ENCODE data around the gene TXNDC9. TPM values are rescaled to one million over a fixed set of nuclear protein-coding genes. Genes with fewer than 3 reads are reported as not detected.
"Not testable (repeated sequence)": the region's sequence is repeated elsewhere in the genome, so short reads cannot be mapped to it uniquely, and the experiment has no call there.

The TXNDC9 gene
- total and polyA plus RNA-seq, 9 donors = 20.7 to 31.4 (median 24.7) TPM

- no peaks in the 10 kb centered on the region for H3K36me3 ChIP-seq (ENCODE audit: control insufficient read depth, insufficient read depth, low read length)
- DNase-seq = peak; percentile 20
- no CpG with 5 or more reads among the region's 2 CpGs for WGBS (ENCODE audit: insufficient coverage)
- H3K4me3 ChIP-seq (ENCODE audit: low read length) = no peak overlapping the region
- H3K27ac ChIP-seq (ENCODE audit: low read length) = no peak overlapping the region
- H3K4me1 ChIP-seq (ENCODE audit: control insufficient read depth, insufficient read depth, low read length) = no peaks in the 10 kb centered on the region
- H3K27me3 ChIP-seq (ENCODE audit: control insufficient read depth, insufficient read depth, low read length) = no peaks in the 10 kb centered on the region
- H3K9me3 ChIP-seq (replicated peaks; ENCODE audit: control insufficient read depth, low read depth, low read length) = peaks cover 4% of the 10 kb centered on the region
Observed at GRCh38 chr2:99278793-99279291, 57.3 kb downstream of the TXNDC9 start.

DNA sequence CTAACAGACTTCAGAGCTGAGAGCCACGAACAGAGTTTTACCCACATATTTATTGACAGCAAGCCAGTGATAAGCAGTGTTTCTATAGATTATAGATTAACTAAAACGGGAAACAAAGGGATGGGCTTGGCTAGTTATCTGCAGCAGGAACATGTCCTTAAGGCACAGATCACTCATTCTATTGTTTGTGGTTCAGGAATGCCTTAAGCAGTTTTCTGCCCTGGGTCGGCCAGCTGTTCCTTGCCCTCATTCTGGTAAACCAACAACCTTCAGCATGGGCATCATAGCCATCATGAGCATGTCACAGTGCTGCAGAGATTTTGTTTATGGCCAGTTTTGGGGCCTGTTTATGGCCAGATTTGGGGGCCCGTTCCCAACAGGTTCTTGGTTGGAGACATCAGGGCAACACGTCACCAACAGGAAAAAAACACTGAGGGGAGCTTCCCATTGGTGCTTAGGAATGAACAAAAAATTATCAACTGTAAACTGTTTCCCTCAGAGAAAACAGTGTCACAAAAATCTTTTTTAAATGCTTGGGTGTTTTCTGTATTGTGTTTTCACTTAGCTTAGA is 57.9 kb downstream of the TXNDC9 start:
- H3K27ac ChIP-seq (ENCODE audit: low read length); H3K9me3 ChIP-seq (replicated peaks; ENCODE audit: control insufficient read depth, low read depth, low read length); H3K4me3 ChIP-seq (ENCODE audit: low read length); DNase-seq; H3K27me3 ChIP-seq (ENCODE audit: control insufficient read depth, insufficient read depth, low read length); H3K4me1 ChIP-seq (ENCODE audit: control insufficient read depth, insufficient read depth, low read length); H3K36me3 ChIP-seq (ENCODE audit: control insufficient read depth, insufficient read depth, low read length): not testable (repeated sequence)
- no CpG with 5 or more reads among the region's 5 CpGs for WGBS (ENCODE audit: insufficient coverage)

GRCh38 chr2:99275882-99276281 is 60.3 kb downstream of the TXNDC9 start:
- no peaks in the 10 kb centered on the region for H3K27me3 ChIP-seq (ENCODE audit: control insufficient read depth, insufficient read depth, low read length)
- DNase-seq = no peak
- no peaks in the 10 kb centered on the region for H3K4me1 ChIP-seq (ENCODE audit: control insufficient read depth, insufficient read depth, low read length)
- H3K36me3 ChIP-seq (ENCODE audit: control insufficient read depth, insufficient read depth, low read length) = no peaks in the 10 kb centered on the region
- 64% methylated on average over 7 of the region's 7 CpGs for WGBS (ENCODE audit: insufficient coverage)
- no peak overlapping the region for H3K27ac ChIP-seq (ENCODE audit: low read length)
- peaks cover 5% of the 10 kb centered on the region for H3K9me3 ChIP-seq (replicated peaks; ENCODE audit: control insufficient read depth, low read depth, low read length)
- H3K4me3 ChIP-seq (ENCODE audit: low read length) = no peak overlapping the region

Other genes starting within 250 kb of the TXNDC9 start
- gene C2orf15, start 194.6 kb downstream of the TXNDC9 start, total RNA-seq = 0.04 TPM
- under 1 TPM in 7 of 8 donors, not detected in 1; 0.13 to 0.88 (median 0.54) TPM for gene C2orf15, start 194.6 kb downstream of the TXNDC9 start, polyA plus RNA-seq (ENCODE audit: insufficient read depth in 1 of 8, insufficient read length in 8 of 8, low replicate concordance in 1 of 8)
- gene TSGA10, start 181.4 kb downstream of the TXNDC9 start, total RNA-seq = 3.1 TPM
- gene TSGA10, start 181.4 kb downstream of the TXNDC9 start, polyA plus RNA-seq (ENCODE audit: insufficient read depth in 1 of 8, insufficient read length in 8 of 8, low replicate concordance in 1 of 8) = 1 to 10 TPM; 1.5 to 2.9 (median 1.8) TPM
- 8.1 TPM for gene LIPT1, start 181.4 kb downstream of the TXNDC9 start, total RNA-seq
- gene LIPT1, start 181.4 kb downstream of the TXNDC9 start, polyA plus RNA-seq (ENCODE audit: insufficient read depth in 1 of 8, insufficient read length in 8 of 8, low replicate concordance in 1 of 8) = 1 to 10 TPM; 6.5 to 9.4 (median 7.3) TPM
- 27.5 TPM for gene MITD1, start 155.3 kb downstream of the TXNDC9 start, total RNA-seq
- 10 to 100 TPM; 16.8 to 27.8 (median 20.7) TPM for gene MITD1, start 155.3 kb downstream of the TXNDC9 start, polyA plus RNA-seq (ENCODE audit: insufficient read depth in 1 of 8, insufficient read length in 8 of 8, low replicate concordance in 1 of 8)
- gene MRPL30, start 155.1 kb downstream of the TXNDC9 start, total RNA-seq = 33.4 TPM
- 10 to 100 TPM; 32.1 to 41.4 (median 38.8) TPM for gene MRPL30, start 155.1 kb downstream of the TXNDC9 start, polyA plus RNA-seq (ENCODE audit: insufficient read depth in 1 of 8, insufficient read length in 8 of 8, low replicate concordance in 1 of 8)
- not detected for gene LYG2, start 80.7 kb downstream of the TXNDC9 start, total RNA-seq
- under 1 TPM in 4 of 8 donors, not detected in 4; 0.22 to 0.30 (median 0.25) TPM for gene LYG2, start 80.7 kb downstream of the TXNDC9 start, polyA plus RNA-seq (ENCODE audit: insufficient read depth in 1 of 8, insufficient read length in 8 of 8, low replicate concordance in 1 of 8)
- gene LYG1, start 35.1 kb downstream of the TXNDC9 start, total RNA-seq = 1.9 TPM
- 1 to 10 TPM; 1.3 to 3.6 (median 1.7) TPM for gene LYG1, start 35.1 kb downstream of the TXNDC9 start, polyA plus RNA-seq (ENCODE audit: insufficient read depth in 1 of 8, insufficient read length in 8 of 8, low replicate concordance in 1 of 8)
- gene EIF5B, start 1.1 kb upstream of the TXNDC9 start, total RNA-seq = 19.8 TPM
- 10 to 100 TPM; 46.6 to 60.6 (median 53.2) TPM for gene EIF5B, start 1.1 kb upstream of the TXNDC9 start, polyA plus RNA-seq (ENCODE audit: insufficient read depth in 1 of 8, insufficient read length in 8 of 8, low replicate concordance in 1 of 8)
- gene REV1, start 153.7 kb upstream of the TXNDC9 start, total RNA-seq = 33.9 TPM
- 10 to 100 TPM; 25.1 to 37.0 (median 30.1) TPM for gene REV1, start 153.7 kb upstream of the TXNDC9 start, polyA plus RNA-seq (ENCODE audit: insufficient read depth in 1 of 8, insufficient read length in 8 of 8, low replicate concordance in 1 of 8)